SK-N-SH (cell line): ENCODE results near the gene ARHGAP26. TPM values are rescaled to one million over a fixed set of nuclear protein-coding genes. Genes with fewer than 3 reads are reported as not detected.

Experiments used
- CTCF ChIA-PET: fragments of 300-600, 350-600 bp; formaldehyde crosslinking; extraction: SDS; loops from one replicate; lab custom pipeline; 2021; lab: Yijun Ruan, JAX
- POLR2A ChIA-PET: fragments of 350-600 bp; sonication (Branson Sonifier 250); formaldehyde crosslinking; extraction: SDS; loops from one replicate; lab custom pipeline; 2020; ENCODE audit warnings: antibody characterized with exemption, inconsistent platforms; lab: Yijun Ruan, JAX
- DNase-seq: peaks from one replicate; pipeline ENCODE4 v3.0.0; 2012
- H2AFZ ChIP-seq: fragments of 200-600 bp; sonication (generic); 2 replicates; pipeline ENCODE4 v1.8.1; 2016; ENCODE audit warnings: antibody characterized with exemption, mild to moderate bottlenecking, low read depth
- H3F3A ChIP-seq: fragments of 200-600 bp; sonication (generic); replicated peaks from 2 replicates; pipeline ENCODE3; 2016; ENCODE audit warnings: antibody characterized with exemption, mild to moderate bottlenecking; ENCODE audit not compliant: insufficient read depth
- H3K27ac ChIP-seq, 2 experiments: fragments of 200-500 bp in 1 of 2; fragments of 200-600 bp in 1 of 2; sonication (Bioruptor generic) in 1 of 2; sonication (generic), shearing (Covaris generic) in 1 of 2; 2 replicates each; pipeline versions ENCODE4 v1.5.1 to v1.6.1; 2014 to 2016; ENCODE audit warnings: low read depth in 2 of 2, inconsistent platforms in 1 of 2, low read length in 1 of 2, mild to moderate bottlenecking in 1 of 2, mixed read lengths in 1 of 2
- H3K27me3 ChIP-seq: fragments of 200-600 bp; sonication (generic), shearing (Covaris generic); 2 replicates; pipeline ENCODE4 v1.6.1; 2016; ENCODE audit warnings: mixed run types; ENCODE audit not compliant: insufficient read depth
- H3K36me3 ChIP-seq, 2 experiments: fragments of 200-500 bp in 1 of 2; fragments of 200-600 bp in 1 of 2; sonication (Bioruptor generic) in 1 of 2; sonication (generic) in 1 of 2; replicated peaks in 1 of 2; 2 replicates each; pipeline versions ENCODE3 to v1.5.1; 2014 to 2016; ENCODE audit warnings: low read length in 1 of 2, mild to moderate bottlenecking in 1 of 2; ENCODE audit not compliant: insufficient read depth in 2 of 2, control insufficient read depth in 1 of 2
- H3K4me1 ChIP-seq, 2 experiments: fragments of 200-500 bp in 1 of 2; fragments of 200-600 bp in 1 of 2; sonication (Bioruptor generic) in 1 of 2; sonication (generic), shearing (Covaris generic) in 1 of 2; 2 replicates each; pipeline versions ENCODE4 v1.5.1 to v1.6.1; 2014 to 2016; ENCODE audit warnings: low read depth in 1 of 2, low read length in 1 of 2, mixed run types in 1 of 2; ENCODE audit not compliant: insufficient read depth in 2 of 2, control insufficient read depth in 1 of 2
- H3K4me2 ChIP-seq: fragments of 200-600 bp; sonication (generic), shearing (Covaris generic); 2 replicates; pipeline ENCODE4 v1.6.1; 2017; ENCODE audit warnings: mixed run types
- H3K4me3 ChIP-seq, 2 experiments: fragments of 200-500 bp in 1 of 2; fragments of 200-600 bp in 1 of 2; sonication (Bioruptor generic) in 1 of 2; sonication (generic), shearing (Covaris generic) in 1 of 2; 2 replicates each; pipeline versions ENCODE4 v1.5.1 to v1.8.1; 2014 to 2016; ENCODE audit warnings: low read depth in 2 of 2, inconsistent platforms in 1 of 2, low read length in 1 of 2, mild to moderate bottlenecking in 1 of 2, mixed read lengths in 1 of 2, moderate library complexity in 1 of 2
- H3K79me2 ChIP-seq: fragments of 200-600 bp; sonication (generic); 2 replicates; pipeline ENCODE4 v1.8.1; 2017; ENCODE audit warnings: mild to moderate bottlenecking; ENCODE audit not compliant: insufficient read depth
- H3K9ac ChIP-seq: fragments of 200-600 bp; sonication (generic); 2 replicates; pipeline ENCODE4 v1.6.1; 2017; ENCODE audit warnings: mixed run types
- H3K9me2 ChIP-seq: fragments of 200-600 bp; sonication (generic); 2 replicates; pipeline ENCODE4 v1.6.1; 2017; ENCODE audit warnings: mixed run types
- H3K9me3 ChIP-seq: fragments of 200-600 bp; sonication (generic); 2 replicates; pipeline ENCODE4 v1.6.1; 2017; ENCODE audit warnings: mixed run types, mild to moderate bottlenecking, moderate library complexity
- H4K20me1 ChIP-seq: fragments of 200-600 bp; sonication (generic); 2 replicates; pipeline ENCODE4 v1.6.1; 2017; ENCODE audit warnings: mild to moderate bottlenecking, mixed run types; ENCODE audit not compliant: insufficient read depth
- CHD2 ChIP-seq: fragments of 150-350 bp; IDR thresholded peaks from 2 replicates; pipeline ENCODE4 v1.6.1; 2018; ENCODE audit warnings: low read length; ENCODE audit not compliant: partially characterized antibody
- ELF1 ChIP-seq: IDR thresholded peaks from 2 replicates; pipeline ENCODE4 v1.4.0; 2012
- EP300 ChIP-seq, 2 experiments: IDR thresholded peaks; 2 replicates each; pipeline versions ENCODE4 v1.4.0 to v1.6.1; 2012; ENCODE audit warnings: borderline replicate concordance in 1 of 2, low read depth in 1 of 2, low read length in 1 of 2
- EZH2phosphoT487 ChIP-seq: fragments of 200-600 bp; sonication (generic); IDR thresholded peaks from 2 replicates; pipeline ENCODE4 v1.6.1; 2017; ENCODE audit warnings: low read depth, mixed run types, mild to moderate bottlenecking, antibody characterized with exemption, moderate library complexity, borderline replicate concordance
- FOSL2 ChIP-seq: IDR thresholded peaks from 2 replicates; pipeline ENCODE4 v1.4.0; 2012; ENCODE audit warnings: low read depth, mild to moderate bottlenecking, moderate library complexity, borderline replicate concordance
- FOXJ3 ChIP-seq: sonication (generic); formaldehyde crosslinking; IDR thresholded peaks from 2 replicates; pipeline ENCODE4 v1.5.1; 2020; ENCODE audit warnings: mild to moderate bottlenecking, missing genetic modification reagents
- FOXM1 ChIP-seq: IDR thresholded peaks from 2 replicates; pipeline ENCODE4 v1.4.0; 2012; ENCODE audit warnings: low read depth, mild to moderate bottlenecking
- GABPA ChIP-seq: IDR thresholded peaks from 2 replicates; pipeline ENCODE4 v1.4.0; 2012; ENCODE audit warnings: low read depth, mild to moderate bottlenecking
- MEF2A ChIP-seq: IDR thresholded peaks from 2 replicates; pipeline ENCODE4 v1.4.0; 2012; ENCODE audit warnings: low read depth, borderline replicate concordance
- MXI1 ChIP-seq: IDR thresholded peaks from 2 replicates; pipeline ENCODE4 v1.6.1; 2012; ENCODE audit warnings: mild to moderate bottlenecking, low read depth, low read length, improper control_type of control experiment
- NFIC ChIP-seq: IDR thresholded peaks from 2 replicates; pipeline ENCODE4 v1.4.0; 2012; ENCODE audit warnings: borderline replicate concordance
- NRF1 ChIP-seq: IDR thresholded peaks from 2 replicates; pipeline ENCODE4 v1.6.1; 2012; ENCODE audit warnings: low read depth, mild to moderate bottlenecking, low read length
- POLR2AphosphoS5 ChIP-seq: IDR thresholded peaks from 2 replicates; pipeline ENCODE4 v1.6.1; 2012; ENCODE audit warnings: low read depth, low read length
- RAD21 ChIP-seq: IDR thresholded peaks from 2 replicates; pipeline ENCODE4 v1.6.1; 2012; ENCODE audit warnings: mild to moderate bottlenecking, low read length
- RCOR1 ChIP-seq: fragments of 150-350 bp; IDR thresholded peaks from 2 replicates; pipeline ENCODE4 v1.6.1; 2017; ENCODE audit warnings: antibody characterized with exemption, low read length
- RFX5 ChIP-seq: IDR thresholded peaks from 2 replicates; pipeline ENCODE4 v1.6.1; 2012; ENCODE audit warnings: mild to moderate bottlenecking, improper control_type of control experiment, low read length
- TAF1 ChIP-seq: IDR thresholded peaks from 2 replicates; pipeline ENCODE4 v1.6.1; 2012; ENCODE audit warnings: low read depth, mild to moderate bottlenecking, low read length, moderate library complexity, borderline replicate concordance
- TEAD4 ChIP-seq: IDR thresholded peaks from 2 replicates; pipeline ENCODE4 v1.4.0; 2012; ENCODE audit warnings: mild to moderate bottlenecking, borderline replicate concordance; ENCODE audit not compliant: insufficient read depth
- WGBS: methylation state at CpG from one replicate; pipeline ENCODE4 v1.1.6; 2017; ENCODE audit warnings: low lambda C conversion rate; 5-methylcytosine and 5-hydroxymethylcytosine counted together
- polyA plus RNA-seq, 3 experiments: library from polyadenylated mRNA; depleted of rRNA; stranded (reverse); fragments of >200 nt; gene quantifications; 2 replicates each; pipeline ENCODE4 v1.2.3, GENCODE V29; 2012
- TF ChIP-seq, protein P1 (sequence below): IDR thresholded peaks from 2 replicates; pipeline ENCODE4 v1.6.1; 2012; ENCODE audit warnings: mild to moderate bottlenecking, low read depth, low read length, moderate library complexity
- TF ChIP-seq, protein P2 (sequence below): IDR thresholded peaks from 2 replicates; pipeline ENCODE4 v1.4.0; 2012; ENCODE audit warnings: low read depth
- TF ChIP-seq, protein P3 (sequence below): fragments of 150-350 bp; IDR thresholded peaks from 2 replicates; pipeline ENCODE4 v1.6.1; 2016; ENCODE audit warnings: mild to moderate bottlenecking, low read depth, low read length
- TF ChIP-seq, protein P4 (sequence below): IDR thresholded peaks from 2 replicates; pipeline ENCODE4 v1.4.0; 2012; ENCODE audit warnings: low read depth, borderline replicate concordance
- TF ChIP-seq, protein P5 (sequence below): IDR thresholded peaks from 2 replicates; pipeline ENCODE4 v1.4.0; 2012; ENCODE audit warnings: low read depth, borderline replicate concordance
- TF ChIP-seq, protein P6 (sequence below): fragments of 200-600 bp; sonication (generic); IDR thresholded peaks from 2 replicates; pipeline ENCODE4 v1.6.1; 2017; ENCODE audit warnings: antibody characterized with exemption, mild to moderate bottlenecking, moderate library complexity

The ARHGAP26 gene
- polyA plus RNA-seq, 1 of the 3 experiments (the other 2 are of a cell fraction) = 6.1 TPM

DNA sequence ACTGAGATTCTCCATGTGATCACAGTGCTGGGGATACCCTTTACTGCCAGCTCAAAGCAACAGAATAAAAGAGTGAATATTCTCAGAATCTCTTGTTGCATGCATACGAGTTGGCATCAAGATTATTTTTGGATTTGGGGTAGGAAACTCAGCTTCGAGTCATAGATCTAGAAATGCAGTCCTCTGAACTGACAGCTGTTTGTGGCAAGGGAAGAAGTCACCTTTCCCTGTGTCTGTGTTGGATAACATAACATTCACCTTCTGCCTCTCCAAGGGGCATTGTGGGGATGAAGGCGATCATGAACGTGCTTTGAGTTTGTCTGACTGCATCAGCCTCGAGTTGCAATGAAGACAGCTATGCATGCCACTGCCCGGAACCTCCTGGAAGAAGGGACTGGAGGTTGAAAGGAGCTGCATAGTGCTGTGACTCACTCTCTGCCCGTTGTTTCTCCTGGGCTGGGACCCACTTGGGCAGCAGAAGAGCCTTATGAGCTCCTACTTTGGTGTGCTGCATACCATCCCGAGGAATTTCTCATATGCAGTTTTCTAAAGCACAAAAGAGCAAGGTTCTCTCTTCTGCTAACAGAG is 231.7 kb downstream of the ARHGAP26 start:
- no peak overlapping the region for H3K4me3 ChIP-seq
- TF ChIP-seq RAD21 (no peak), TAF1 (no peak), FOXJ3 (CRISPR knock-in tag) (no peak), FOSL2 (peak; percentile 54; the same call in 1 of the 2 replicates), EZH2phosphoT487 (no peak), RFX5 (no peak), TEAD4 (0 out of 2 replicates have a peak, but pooled peaks have one; percentile 14), ELF1 (no peak), NRF1 (no peak), MXI1 (no peak), GABPA (no peak), FOXM1 (no peak), CHD2 (no peak), MEF2A (no peak), NFIC (peak; percentile 39; the same call in 1 of the 2 replicates), RCOR1 (no peak), POLR2AphosphoS5 (no peak), EP300 (IDR thresholded peaks at IDR 0.05; ENCODE audit: borderline replicate concordance in 1 of 2, low read depth in 1 of 2, low read length in 1 of 2) (no peak)
- TF ChIP-seq, protein P1, sequence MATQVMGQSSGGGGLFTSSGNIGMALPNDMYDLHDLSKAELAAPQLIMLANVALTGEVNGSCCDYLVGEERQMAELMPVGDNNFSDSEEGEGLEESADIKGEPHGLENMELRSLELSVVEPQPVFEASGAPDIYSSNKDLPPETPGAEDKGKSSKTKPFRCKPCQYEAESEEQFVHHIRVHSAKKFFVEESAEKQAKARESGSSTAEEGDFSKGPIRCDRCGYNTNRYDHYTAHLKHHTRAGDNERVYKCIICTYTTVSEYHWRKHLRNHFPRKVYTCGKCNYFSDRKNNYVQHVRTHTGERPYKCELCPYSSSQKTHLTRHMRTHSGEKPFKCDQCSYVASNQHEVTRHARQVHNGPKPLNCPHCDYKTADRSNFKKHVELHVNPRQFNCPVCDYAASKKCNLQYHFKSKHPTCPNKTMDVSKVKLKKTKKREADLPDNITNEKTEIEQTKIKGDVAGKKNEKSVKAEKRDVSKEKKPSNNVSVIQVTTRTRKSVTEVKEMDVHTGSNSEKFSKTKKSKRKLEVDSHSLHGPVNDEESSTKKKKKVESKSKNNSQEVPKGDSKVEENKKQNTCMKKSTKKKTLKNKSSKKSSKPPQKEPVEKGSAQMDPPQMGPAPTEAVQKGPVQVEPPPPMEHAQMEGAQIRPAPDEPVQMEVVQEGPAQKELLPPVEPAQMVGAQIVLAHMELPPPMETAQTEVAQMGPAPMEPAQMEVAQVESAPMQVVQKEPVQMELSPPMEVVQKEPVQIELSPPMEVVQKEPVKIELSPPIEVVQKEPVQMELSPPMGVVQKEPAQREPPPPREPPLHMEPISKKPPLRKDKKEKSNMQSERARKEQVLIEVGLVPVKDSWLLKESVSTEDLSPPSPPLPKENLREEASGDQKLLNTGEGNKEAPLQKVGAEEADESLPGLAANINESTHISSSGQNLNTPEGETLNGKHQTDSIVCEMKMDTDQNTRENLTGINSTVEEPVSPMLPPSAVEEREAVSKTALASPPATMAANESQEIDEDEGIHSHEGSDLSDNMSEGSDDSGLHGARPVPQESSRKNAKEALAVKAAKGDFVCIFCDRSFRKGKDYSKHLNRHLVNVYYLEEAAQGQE = no peak
- TF ChIP-seq, protein P2, sequence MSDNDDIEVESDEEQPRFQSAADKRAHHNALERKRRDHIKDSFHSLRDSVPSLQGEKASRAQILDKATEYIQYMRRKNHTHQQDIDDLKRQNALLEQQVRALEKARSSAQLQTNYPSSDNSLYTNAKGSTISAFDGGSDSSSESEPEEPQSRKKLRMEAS = peak; percentile 85
- TF ChIP-seq, protein P3, sequence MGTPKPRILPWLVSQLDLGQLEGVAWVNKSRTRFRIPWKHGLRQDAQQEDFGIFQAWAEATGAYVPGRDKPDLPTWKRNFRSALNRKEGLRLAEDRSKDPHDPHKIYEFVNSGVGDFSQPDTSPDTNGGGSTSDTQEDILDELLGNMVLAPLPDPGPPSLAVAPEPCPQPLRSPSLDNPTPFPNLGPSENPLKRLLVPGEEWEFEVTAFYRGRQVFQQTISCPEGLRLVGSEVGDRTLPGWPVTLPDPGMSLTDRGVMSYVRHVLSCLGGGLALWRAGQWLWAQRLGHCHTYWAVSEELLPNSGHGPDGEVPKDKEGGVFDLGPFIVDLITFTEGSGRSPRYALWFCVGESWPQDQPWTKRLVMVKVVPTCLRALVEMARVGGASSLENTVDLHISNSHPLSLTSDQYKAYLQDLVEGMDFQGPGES = no peak
- TF ChIP-seq, protein P4, sequence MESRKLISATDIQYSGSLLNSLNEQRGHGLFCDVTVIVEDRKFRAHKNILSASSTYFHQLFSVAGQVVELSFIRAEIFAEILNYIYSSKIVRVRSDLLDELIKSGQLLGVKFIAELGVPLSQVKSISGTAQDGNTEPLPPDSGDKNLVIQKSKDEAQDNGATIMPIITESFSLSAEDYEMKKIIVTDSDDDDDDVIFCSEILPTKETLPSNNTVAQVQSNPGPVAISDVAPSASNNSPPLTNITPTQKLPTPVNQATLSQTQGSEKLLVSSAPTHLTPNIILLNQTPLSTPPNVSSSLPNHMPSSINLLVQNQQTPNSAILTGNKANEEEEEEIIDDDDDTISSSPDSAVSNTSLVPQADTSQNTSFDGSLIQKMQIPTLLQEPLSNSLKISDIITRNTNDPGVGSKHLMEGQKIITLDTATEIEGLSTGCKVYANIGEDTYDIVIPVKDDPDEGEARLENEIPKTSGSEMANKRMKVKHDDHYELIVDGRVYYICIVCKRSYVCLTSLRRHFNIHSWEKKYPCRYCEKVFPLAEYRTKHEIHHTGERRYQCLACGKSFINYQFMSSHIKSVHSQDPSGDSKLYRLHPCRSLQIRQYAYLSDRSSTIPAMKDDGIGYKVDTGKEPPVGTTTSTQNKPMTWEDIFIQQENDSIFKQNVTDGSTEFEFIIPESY = no peak
- TF ChIP-seq, protein P5, sequence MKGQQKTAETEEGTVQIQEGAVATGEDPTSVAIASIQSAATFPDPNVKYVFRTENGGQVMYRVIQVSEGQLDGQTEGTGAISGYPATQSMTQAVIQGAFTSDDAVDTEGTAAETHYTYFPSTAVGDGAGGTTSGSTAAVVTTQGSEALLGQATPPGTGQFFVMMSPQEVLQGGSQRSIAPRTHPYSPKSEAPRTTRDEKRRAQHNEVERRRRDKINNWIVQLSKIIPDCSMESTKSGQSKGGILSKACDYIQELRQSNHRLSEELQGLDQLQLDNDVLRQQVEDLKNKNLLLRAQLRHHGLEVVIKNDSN = no peak
- TF ChIP-seq, protein P6, sequence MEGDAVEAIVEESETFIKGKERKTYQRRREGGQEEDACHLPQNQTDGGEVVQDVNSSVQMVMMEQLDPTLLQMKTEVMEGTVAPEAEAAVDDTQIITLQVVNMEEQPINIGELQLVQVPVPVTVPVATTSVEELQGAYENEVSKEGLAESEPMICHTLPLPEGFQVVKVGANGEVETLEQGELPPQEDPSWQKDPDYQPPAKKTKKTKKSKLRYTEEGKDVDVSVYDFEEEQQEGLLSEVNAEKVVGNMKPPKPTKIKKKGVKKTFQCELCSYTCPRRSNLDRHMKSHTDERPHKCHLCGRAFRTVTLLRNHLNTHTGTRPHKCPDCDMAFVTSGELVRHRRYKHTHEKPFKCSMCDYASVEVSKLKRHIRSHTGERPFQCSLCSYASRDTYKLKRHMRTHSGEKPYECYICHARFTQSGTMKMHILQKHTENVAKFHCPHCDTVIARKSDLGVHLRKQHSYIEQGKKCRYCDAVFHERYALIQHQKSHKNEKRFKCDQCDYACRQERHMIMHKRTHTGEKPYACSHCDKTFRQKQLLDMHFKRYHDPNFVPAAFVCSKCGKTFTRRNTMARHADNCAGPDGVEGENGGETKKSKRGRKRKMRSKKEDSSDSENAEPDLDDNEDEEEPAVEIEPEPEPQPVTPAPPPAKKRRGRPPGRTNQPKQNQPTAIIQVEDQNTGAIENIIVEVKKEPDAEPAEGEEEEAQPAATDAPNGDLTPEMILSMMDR = no peak

More for the DNA sequence above, 231.7 kb downstream of the ARHGAP26 start:
- peak overlapping the region; percentile 68 for H3K4me2 ChIP-seq
- H3F3A ChIP-seq = peaks cover 17% of the 10 kb centered on the region
- H3K9me2 ChIP-seq = no peaks in the 10 kb centered on the region
- no peak for DNase-seq
- no peaks in the 10 kb centered on the region for H4K20me1 ChIP-seq
- no peaks in the 10 kb centered on the region for H3K36me3 ChIP-seq
- H2AFZ ChIP-seq = no peak overlapping the region; the same call in 1 of the 2 replicates
- 61% methylated on average over 8 of the region's 8 CpGs for WGBS
- peaks cover 0 to 20% of the 10 kb centered on the region in 2 experiments; a peak in 3 of 4 replicates for H3K4me1 ChIP-seq
- POLR2A ChIA-PET = no interaction called here
- CTCF ChIA-PET = interaction anchor here (1.2 to 3.0 kb wide), 7 partner anchors 9 to 1140 kb away, joined by 3 to 17 read pairs (median 5); partner anchors contain the start of gene NR3C1
- H3K9me3 ChIP-seq = no peaks in the 10 kb centered on the region
- no peaks in the 10 kb centered on the region for H3K79me2 ChIP-seq
- H3K9ac ChIP-seq = no peak overlapping the region
- peak overlapping the region in 1 of 2 experiments; percentile 78; a peak in 2 of 4 replicates for H3K27ac ChIP-seq
- H3K27me3 ChIP-seq = no peaks in the 10 kb centered on the region
